NCI-H446 treated with DMSO at 0.1 percent for 48 hours (cell line): ENCODE measurements around the gene SMPD4.
A peak's percentile ranks its signal among the peaks of the same experiment; 100 is the strongest.
"Not testable (repeated sequence)": the region's sequence is repeated elsewhere in the genome, so short reads cannot be mapped to it uniquely, and the experiment has no call there.

ENCODE experiments used
- DNase-seq: peaks from one replicate; lab custom pipeline; 2025; lab: John Stamatoyannopoulos, UW

SMPD4 gene

GRCh38 chr2:130186391-130186790 is 5.0 kb upstream of the SMPD4 start:
- DNase-seq = no peak

GRCh38 chr2:130185896-130186295 is 4.5 kb upstream of the SMPD4 start:
- DNase-seq = no peak

- DNase-seq = no peak
These were observed 4.0 kb upstream of the SMPD4 start for GRCh38 chr2:130185436-130185835.

DNA sequence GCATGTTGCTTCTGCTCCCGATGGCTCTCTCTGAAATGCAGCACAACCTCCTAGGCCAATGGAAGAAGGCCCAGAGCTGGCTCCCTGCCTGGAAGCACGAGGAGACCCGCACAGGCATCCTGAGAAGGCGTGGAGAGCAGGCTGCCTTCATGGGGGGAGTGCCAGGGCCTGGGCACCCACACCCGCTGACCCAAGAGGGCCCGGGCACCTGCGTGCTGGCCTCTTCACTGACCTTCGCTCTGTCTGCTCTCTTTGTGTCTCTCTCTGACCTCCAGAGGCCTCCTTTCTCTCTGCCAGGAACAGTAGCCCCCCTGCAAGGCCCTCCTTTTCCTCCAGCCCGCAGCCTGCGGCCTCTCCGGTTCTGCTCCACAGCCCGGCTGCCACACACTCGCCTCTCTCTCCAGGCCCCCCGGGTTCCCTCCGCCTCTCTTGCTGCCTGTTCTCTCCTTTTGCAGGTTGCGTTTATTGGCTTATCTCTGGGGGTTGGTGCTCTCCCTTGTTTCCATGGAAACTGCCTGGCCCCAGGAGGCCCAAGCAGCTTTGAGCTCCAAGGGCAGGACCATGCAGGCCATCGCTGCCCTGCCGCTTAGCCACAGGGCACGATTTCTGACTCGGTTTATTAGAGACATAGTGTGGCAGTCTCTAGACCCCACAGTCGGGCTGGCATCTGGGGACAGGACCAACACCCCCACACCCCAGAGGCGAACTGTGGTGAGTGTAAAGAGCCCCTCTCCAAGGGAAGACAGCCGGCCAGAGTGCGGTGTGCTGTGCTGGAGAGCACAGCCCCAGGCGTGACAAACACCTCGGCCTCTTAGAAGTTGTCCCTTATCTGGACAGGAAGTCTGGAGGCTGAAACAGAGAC is 2.3 kb upstream of the SMPD4 start:
- no peak for DNase-seq

DNA sequence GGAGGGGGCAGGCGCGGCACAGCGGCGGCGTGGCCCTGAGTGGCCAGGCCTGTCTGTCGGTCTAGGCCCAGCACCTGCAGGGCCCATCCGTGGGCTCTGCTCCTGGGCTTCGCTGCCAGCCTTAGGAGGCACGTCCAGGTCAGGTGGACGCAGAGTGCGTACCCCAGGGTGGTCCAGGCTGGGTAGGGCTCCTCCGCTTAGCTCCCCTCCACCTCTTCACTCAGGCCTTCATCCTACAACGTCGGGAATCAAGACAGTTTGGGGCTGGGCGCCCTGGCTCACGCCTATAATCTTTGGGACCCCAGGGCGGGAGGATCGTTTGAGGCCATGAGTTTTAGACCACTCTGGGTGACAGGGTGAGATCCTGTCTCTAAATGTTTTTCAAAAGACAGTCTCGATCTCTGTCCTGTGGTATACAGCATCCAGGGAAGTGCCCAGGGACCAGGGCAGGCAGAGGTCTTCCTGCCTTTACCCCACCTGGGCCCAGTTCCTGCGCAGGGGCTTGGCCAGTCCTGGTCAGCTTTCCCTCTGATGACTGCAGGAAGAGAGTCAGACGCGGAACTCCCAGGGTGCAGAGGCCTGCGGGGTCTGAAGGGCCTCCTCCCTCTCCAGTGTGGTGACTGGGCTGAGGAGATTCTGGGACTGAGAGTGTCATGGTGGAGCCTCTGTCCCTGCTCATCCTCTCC is 1.6 kb upstream of the SMPD4 start:
- not testable (repeated sequence) for DNase-seq

DNA sequence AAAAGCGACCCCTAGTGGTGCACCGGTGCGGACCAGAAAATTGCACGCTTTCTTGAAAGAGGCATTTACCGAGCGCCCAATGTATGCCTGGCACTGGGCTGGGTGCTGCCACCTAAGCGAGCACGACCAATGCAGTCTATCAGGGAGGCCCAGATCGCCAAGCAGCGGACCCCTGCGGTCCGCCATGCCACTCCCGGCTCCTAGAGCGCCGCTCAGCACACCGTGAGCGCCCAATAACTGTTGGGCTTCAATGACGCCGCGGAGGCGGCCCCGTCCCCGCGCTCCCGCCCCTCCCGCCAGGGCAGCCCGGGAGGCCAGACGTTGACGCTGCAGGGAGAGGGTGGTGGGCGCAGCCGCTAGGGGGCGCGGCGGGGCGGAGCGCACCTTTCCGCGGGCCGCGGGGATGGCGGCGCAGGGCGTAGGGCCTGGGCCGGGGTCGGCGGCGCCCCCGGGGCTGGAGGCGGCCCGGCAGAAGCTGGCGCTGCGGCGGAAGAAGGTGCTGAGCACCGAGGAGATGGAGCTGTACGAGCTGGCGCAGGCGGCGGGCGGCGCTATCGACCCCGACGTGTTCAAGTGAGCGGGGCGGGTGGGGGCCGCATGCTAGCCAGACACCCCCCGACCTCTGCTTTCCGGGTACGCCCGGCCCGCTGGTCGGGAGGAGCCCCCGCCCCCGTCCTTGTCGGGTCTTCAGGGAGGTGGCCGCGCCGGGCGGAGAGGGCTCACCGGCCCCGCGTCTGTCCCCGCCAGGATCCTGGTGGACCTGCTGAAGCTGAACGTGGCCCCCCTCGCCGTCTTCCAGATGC is 679 bp upstream of the SMPD4 start, which contains the start of gene MZT2B:
MZT2B (plus strand) TSS at position 383 of the 803 bp plus-strand sequence; CDS start at position 404, 21 bp downstream.
- DNase-seq = peak; percentile 65

- DNase-seq = not testable (repeated sequence)
These were observed 738 bp downstream of the SMPD4 start for GRCh38 chr2:130180404-130181324.

DNA sequence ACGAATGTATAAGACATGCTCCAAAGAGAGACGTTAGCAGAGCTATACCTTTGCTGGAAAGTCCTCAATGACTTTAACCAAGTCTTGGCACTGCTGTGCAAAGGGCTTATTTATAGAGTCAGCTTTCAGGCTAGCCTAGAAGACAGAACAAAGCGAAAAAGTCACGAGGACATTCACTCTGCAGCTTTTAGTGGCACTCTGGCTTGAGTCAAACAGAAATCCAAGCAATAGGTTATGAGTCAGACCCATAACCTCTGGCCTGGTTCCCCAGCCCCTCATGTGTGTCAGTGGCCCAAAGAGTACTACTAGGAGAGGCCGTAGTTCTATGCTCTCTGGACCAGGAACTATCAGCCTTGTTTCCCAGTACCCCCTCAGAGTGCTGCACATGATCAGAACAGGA is 6.5 kb downstream of the SMPD4 start:
- not testable (repeated sequence) for DNase-seq

DNA sequence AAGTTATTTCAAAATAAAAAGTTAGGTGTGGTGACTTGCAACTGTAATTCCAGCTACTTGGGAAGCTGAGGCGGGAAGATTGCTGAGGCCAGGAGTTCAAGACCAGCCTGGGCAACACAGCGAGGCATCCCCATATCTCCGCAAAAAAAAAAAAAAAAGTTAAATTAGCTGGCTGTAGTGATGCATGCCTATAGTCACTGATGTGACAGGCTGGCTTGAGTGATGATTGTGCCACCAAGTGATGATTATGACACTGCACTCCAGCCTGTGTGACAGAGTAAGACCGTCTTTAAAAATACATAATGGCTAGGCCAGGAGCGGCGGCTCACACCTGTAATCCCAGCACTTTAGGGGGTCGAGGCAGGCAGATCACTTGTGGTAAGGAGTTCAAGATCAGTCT is 11.5 kb downstream of the SMPD4 start:
- no peak for DNase-seq

- not testable (repeated sequence) for DNase-seq
These were observed 12.2 kb downstream of the SMPD4 start for GRCh38 chr2:130169163-130169562.

DNA sequence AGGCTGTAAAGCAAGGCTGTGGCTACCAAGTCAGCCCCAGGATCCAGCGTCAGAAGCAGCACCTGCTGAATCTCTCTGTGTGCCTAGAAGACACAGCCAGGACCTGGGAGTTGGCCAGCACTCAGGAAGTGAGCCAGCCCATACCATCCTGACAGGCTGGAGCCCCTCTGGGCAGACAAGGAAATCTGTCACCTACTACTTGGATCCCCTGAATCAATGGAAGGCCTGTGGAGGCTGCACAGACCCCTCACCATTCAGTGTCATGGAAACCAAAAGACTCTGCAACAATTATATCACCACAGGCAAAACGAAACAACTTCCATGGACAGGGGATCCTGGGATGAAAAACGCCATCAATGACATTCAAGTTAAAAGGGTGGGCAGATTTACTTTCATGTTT is 14.8 kb downstream of the SMPD4 start:
- DNase-seq = not testable (repeated sequence)

GRCh38 chr2:130165293-130166016 is 15.9 kb downstream of the SMPD4 start:
- no peak for DNase-seq

- no peak for DNase-seq
These were observed 18.4 kb downstream of the SMPD4 start for GRCh38 chr2:130162968-130163367.

DNA sequence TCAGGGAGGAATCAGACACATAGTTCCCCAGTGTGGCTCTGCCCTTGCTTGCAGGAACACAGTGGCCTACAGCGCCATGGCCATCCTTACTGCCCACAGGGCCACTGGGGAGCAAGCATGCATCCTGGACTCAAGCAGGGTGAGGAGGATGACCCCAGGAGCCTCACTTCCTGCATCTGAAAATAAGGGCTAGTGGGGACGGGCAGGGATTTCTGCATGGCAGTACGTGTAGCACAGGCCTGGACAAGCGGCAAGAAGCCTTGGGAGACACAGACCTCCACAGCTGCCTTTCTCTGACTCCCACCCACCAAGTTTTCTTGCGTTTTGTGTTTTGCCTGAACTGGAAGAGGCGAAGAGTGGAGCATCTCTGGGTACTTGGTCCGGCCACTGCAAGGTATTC is 18.9 kb downstream of the SMPD4 start:
- not testable (repeated sequence) for DNase-seq

- not testable (repeated sequence) for DNase-seq
These were observed 20.3 kb downstream of the SMPD4 start for GRCh38 chr2:130160838-130161705.

DNA sequence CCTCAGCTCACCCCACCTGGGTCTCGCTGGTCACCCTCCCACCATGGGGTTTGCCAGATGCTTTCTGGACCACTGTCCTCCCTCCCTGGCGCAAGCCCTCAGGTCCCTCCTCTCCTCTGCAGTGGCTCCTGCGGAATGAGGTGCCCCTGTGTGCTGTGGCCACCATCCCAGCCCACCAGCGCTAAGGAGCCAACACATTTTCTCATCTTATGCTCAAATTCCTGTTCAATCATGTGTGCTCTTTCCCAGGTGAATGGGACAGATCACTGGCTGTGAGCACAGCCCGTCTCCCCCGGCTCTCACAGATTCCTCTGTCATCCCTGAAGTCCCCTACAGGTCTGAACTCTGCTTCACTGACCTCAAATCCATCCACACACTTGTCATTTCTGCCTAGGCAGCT is 21.3 kb downstream of the SMPD4 start:
- no peak for DNase-seq

- not testable (repeated sequence) for DNase-seq
These were observed 22.0 kb downstream of the SMPD4 start for GRCh38 chr2:130159376-130159775.

- DNase-seq = no peak
These were observed 22.8 kb downstream of the SMPD4 start for GRCh38 chr2:130158631-130159030.

DNA sequence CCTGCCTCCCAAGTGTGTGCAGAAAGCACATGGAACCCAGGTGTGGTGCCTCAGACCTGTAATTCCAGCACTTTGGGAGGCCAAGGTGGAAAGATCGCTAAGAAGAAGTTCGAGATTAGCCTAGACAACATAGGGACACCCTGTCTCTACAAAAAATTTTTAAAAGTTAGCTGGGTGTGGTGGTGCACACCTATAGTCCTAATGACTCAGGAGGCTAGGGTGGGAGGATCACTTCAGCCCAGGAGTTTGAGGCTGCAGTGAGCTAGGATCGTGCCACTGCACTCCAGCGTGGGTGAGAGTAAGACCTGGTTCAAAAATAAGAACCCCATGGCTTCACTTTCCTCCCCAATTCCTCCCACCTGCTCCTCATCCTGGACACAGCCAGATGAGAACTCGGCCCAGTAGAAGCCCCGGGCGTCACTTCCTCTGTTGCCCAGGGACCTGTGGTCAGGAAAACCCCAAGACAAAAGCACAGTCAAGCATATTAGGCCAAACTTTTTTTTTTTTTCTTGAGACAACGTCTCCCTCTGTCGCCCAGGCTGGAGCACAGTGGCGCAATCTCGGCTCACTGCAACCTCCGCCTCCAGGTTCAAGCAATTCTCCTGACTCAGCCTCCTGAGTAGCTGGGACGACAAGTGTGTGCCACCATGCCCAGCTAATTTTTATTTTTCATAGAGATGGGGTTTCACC is 23.4 kb downstream of the SMPD4 start:
- not testable (repeated sequence) for DNase-seq
